ENCODE data around the gene BTD. TPM values are rescaled to one million over a fixed set of nuclear protein-coding genes. Genes with fewer than 3 reads are reported as not detected.
A peak's percentile ranks its signal among the peaks of the same experiment; 100 is the strongest.

Gene BTD
- total and polyA plus RNA-seq, 10 of the 15 experiments (the other 5 are each of a cell fraction or from before 2014, with no cell fraction given) = 3.4 to 10.3 (median 5.0) TPM

DNA sequence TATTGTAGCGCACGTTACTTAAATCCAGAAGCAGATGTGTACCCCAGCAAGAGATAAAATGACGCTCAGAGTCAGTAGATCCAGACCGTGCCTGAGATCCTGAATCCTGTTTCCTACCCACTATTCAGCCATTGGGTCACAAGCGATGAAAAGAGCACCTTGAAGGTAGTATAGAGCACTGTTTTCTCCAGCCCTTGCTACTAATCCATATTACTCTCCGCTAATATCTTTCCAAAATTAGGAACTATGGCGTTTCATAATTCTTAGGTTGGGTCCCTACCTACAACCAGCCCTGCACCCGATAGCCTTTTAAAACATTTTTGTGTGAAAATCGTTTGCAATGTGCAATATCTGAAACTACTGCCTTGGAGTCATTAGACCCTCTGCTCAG is 596 bp downstream of the BTD start:
- no peak for TF ChIP-seq NFIC (IDR thresholded peaks at IDR 0.05; ENCODE audit: low read depth, low read length)
- no peak for TF ChIP-seq ATF7 (IDR thresholded peaks at IDR 0.05; ENCODE audit: low read depth)
- TF ChIP-seq NBN (IDR thresholded peaks at IDR 0.05) = 0 out of 2 replicates have a peak, but pooled peaks have one; percentile 13
- TF ChIP-seq, protein P1, sequence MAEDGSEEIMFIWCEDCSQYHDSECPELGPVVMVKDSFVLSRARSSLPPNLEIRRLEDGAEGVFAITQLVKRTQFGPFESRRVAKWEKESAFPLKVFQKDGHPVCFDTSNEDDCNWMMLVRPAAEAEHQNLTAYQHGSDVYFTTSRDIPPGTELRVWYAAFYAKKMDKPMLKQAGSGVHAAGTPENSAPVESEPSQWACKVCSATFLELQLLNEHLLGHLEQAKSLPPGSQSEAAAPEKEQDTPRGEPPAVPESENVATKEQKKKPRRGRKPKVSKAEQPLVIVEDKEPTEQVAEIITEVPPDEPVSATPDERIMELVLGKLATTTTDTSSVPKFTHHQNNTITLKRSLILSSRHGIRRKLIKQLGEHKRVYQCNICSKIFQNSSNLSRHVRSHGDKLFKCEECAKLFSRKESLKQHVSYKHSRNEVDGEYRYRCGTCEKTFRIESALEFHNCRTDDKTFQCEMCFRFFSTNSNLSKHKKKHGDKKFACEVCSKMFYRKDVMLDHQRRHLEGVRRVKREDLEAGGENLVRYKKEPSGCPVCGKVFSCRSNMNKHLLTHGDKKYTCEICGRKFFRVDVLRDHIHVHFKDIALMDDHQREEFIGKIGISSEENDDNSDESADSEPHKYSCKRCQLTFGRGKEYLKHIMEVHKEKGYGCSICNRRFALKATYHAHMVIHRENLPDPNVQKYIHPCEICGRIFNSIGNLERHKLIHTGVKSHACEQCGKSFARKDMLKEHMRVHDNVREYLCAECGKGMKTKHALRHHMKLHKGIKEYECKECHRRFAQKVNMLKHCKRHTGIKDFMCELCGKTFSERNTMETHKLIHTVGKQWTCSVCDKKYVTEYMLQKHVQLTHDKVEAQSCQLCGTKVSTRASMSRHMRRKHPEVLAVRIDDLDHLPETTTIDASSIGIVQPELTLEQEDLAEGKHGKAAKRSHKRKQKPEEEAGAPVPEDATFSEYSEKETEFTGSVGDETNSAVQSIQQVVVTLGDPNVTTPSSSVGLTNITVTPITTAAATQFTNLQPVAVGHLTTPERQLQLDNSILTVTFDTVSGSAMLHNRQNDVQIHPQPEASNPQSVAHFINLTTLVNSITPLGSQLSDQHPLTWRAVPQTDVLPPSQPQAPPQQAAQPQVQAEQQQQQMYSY (CRISPR knock-in tag; IDR thresholded peaks at IDR 0.05) = 0 out of 2 replicates have a peak, but pooled peaks have one; percentile 24
- no peak for TF ChIP-seq YY1 (IDR thresholded peaks at IDR 0.05; ENCODE audit: low read depth, low read length)
- peak; percentile 74; the same call in 1 of the 2 replicates for TF ChIP-seq SMARCA5 (IDR thresholded peaks at IDR 0.05)
- TF ChIP-seq RUNX3 (IDR thresholded peaks at IDR 0.05; ENCODE audit: low read length) = no peak
- TF ChIP-seq MYC (IDR thresholded peaks at IDR 0.05; ENCODE audit: insufficient read depth, insufficient read length, insufficient replicate concordance, low read length, severe bottlenecking) = no peak
- TF ChIP-seq, protein P2, sequence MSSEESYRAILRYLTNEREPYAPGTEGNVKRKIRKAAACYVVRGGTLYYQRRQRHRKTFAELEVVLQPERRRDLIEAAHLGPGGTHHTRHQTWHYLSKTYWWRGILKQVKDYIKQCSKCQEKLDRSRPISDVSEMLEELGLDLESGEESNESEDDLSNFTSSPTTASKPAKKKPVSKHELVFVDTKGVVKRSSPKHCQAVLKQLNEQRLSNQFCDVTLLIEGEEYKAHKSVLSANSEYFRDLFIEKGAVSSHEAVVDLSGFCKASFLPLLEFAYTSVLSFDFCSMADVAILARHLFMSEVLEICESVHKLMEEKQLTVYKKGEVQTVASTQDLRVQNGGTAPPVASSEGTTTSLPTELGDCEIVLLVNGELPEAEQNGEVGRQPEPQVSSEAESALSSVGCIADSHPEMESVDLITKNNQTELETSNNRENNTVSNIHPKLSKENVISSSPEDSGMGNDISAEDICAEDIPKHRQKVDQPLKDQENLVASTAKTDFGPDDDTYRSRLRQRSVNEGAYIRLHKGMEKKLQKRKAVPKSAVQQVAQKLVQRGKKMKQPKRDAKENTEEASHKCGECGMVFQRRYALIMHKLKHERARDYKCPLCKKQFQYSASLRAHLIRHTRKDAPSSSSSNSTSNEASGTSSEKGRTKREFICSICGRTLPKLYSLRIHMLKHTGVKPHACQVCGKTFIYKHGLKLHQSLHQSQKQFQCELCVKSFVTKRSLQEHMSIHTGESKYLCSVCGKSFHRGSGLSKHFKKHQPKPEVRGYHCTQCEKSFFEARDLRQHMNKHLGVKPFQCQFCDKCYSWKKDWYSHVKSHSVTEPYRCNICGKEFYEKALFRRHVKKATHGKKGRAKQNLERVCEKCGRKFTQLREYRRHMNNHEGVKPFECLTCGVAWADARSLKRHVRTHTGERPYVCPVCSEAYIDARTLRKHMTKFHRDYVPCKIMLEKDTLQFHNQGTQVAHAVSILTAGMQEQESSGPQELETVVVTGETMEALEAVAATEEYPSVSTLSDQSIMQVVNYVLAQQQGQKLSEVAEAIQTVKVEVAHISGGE (CRISPR knock-in tag; IDR thresholded peaks at IDR 0.05) = no peak
- no peak for TF ChIP-seq POLR2AphosphoS5 (IDR thresholded peaks at IDR 0.05; ENCODE audit: low read length)
- no peak for TF ChIP-seq CHD1 (IDR thresholded peaks at IDR 0.05; ENCODE audit: low read depth, low read length)
- no peak; the same call in 1 of the 2 replicates for TF ChIP-seq GATAD2B (conservative IDR thresholded peaks at IDR 0.05; ENCODE audit: low read depth)
- peak; percentile 32 to 33; a peak in 1 of 4 replicates for TF ChIP-seq IKZF2 (IDR thresholded peaks at IDR 0.05)
- TF ChIP-seq BHLHE40 (IDR thresholded peaks at IDR 0.05; ENCODE audit: borderline replicate concordance in 1 of 2, low read depth in 2 of 2, low read length in 1 of 2) = 0 out of 4 replicates have a peak, but pooled peaks of 1 of the 2 experiments have one; percentile 16
- TF ChIP-seq CBFB (IDR thresholded peaks at IDR 0.05; ENCODE audit: low read depth) = 0 out of 2 replicates have a peak, but pooled peaks have one; percentile 31
- Histone ChIP-seq H3K4me2 (ENCODE audit: control insufficient read depth, insufficient read depth) (peak overlapping the region; percentile 92), H2AFZ (ENCODE audit: control insufficient read depth, low read depth, low read length) (peak overlapping the region; percentile 97), H3K36me3 (ENCODE audit: control insufficient read depth in 2 of 2, insufficient read depth in 2 of 2, low read length in 1 of 2) (peaks cover 0 to 3% of the 10 kb centered on the region in 2 experiments; a peak in 1 of 4 replicates), H3K4me3 (peak overlapping the region; percentile 87), H3K27me3 (replicated peaks in 1 of 2; ENCODE audit: control insufficient read depth in 2 of 2, insufficient read depth in 2 of 2, low read length in 1 of 2) (no peaks in the 10 kb centered on the region), H3K9ac (ENCODE audit: control insufficient read depth, insufficient read depth, low read length) (peak overlapping the region; percentile 82), H3K79me2 (ENCODE audit: control insufficient read depth, insufficient read depth, low read length) (peaks cover 18% of the 10 kb centered on the region), H3K27ac (ENCODE audit: control insufficient read depth, insufficient read depth) (peak overlapping the region; percentile 81), H3K9me3 (replicated peaks; ENCODE audit: control insufficient read depth, insufficient read depth, low read length) (no peaks in the 10 kb centered on the region; the same call in 1 of the 3 replicates), H3K4me1 (ENCODE audit: control insufficient read depth, insufficient read depth, low read length) (no peaks in the 10 kb centered on the region; the same call in 1 of the 2 replicates), H4K20me1 (ENCODE audit: control insufficient read depth, insufficient read depth) (no peaks in the 10 kb centered on the region)
- CTCF ChIA-PET = interaction anchor here (1.1 to 1.7 kb wide), 2 partner anchors 11 to 210 kb away, joined by 4 to 10 read pairs; no protein-coding TSS in a partner anchor
- under 1% methylated on average over 9 of the region's 9 CpGs for WGBS (ENCODE audit: insufficient coverage, insufficient replicate concordance, low lambda C conversion rate, missing lambda C conversion rate)
- intact Hi-C loops (cut with micrococcal nuclease; ENCODE audit: unreplicated experiment) (no loop called here), in situ Hi-C loops (cut with MboI) (no loop called here)
- POLR2A ChIA-PET = interaction anchor here (1.5 kb wide), 1 partner anchor 29 kb away, joined by 4 read pairs; no protein-coding TSS in a partner anchor
- FAIRE-seq (peak; percentile 7), DNase-seq (ENCODE audit: low read depth, low spot score) (no peak), ATAC-seq (peak; percentile 13)
- RAD21 ChIA-PET (ENCODE audit: unreplicated experiment) = interaction anchor here (0.6 to 1.8 kb wide), 8 partner anchors 29 to 334 kb away, joined by 3 to 12 read pairs (median 3); no protein-coding TSS in a partner anchor
- SMC1A ChIA-PET (ENCODE audit: uncharacterized antibody, unreplicated experiment) = interaction anchor here (1.0 to 2.1 kb wide), 5 partner anchors 11 to 212 kb away, joined by 3 to 6 read pairs (median 5); no protein-coding TSS in a partner anchor
- BruUV-seq (replicated peaks) = TSS peak; percentile 94
